HG03469 (cell line): Measurements from ENCODE around the gene MAVS.
"Not testable (repeated sequence)": the region's sequence is repeated elsewhere in the genome, so short reads cannot be mapped to it uniquely, and the experiment has no call there.

Experiments
- ATAC-seq: cut with Tn5 transposase; IDR thresholded peaks from one replicate; pipeline ENCODE4 v1.9.1; 2021; ENCODE audit warnings: mild to moderate bottlenecking, moderate library complexity, moderate number of reproducible peaks; ENCODE audit not compliant: unreplicated experiment

The MAVS gene

GRCh38 chr20:3885715-3886114 lies 39.1 kb downstream of the MAVS start:
- no peak for ATAC-seq

GRCh38 chr20:3887876-3888620 lies 41.4 kb downstream of the MAVS start:
- no peak for ATAC-seq

GRCh38 chr20:3888622-3889488 lies 42.2 kb downstream of the MAVS start, which contains the start of gene PANK2:
Gene PANK2 (plus strand): TSS chr20:3889387.
- peak; percentile 82 for ATAC-seq

DNA sequence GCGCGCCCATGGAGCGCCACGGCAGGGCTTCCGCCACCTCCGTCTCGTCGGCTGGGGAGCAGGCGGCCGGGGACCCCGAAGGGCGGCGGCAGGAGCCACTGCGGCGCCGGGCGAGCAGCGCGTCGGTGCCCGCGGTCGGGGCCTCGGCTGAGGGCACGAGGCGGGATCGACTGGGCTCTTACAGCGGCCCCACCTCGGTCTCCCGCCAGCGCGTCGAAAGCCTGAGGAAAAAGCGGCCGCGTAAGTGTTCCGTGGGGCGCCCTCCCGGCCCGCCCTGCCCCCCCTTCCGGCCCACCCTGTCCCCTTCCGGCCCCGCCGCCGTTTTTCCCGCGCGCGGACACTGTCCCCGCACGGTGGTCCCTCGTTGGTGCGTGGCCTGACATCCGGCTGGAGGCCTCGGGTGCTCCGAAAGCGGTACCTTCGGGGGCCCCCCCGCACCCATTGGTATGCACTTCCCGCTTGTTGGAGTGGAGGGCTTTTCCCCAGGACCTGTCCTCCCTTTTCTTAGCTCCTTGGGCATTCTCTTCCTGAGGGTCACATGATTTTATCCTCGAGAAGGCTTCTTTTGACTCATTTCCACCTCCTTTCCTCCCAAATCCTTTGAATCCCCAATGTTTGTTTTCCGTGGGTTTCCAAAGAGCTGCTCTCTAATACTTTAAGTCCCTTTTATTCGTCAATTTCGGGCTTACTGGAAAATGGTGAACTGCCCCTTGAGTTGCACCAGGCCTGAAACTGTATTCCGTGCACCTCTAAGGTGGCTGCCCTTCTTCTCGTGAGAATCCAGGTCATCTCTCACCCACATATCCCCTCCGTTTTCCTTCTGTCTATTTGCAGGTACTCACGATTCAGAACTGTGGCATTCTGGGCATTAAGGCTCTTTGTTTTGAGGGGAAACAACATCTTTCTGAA lies 43.1 kb downstream of the MAVS start:
- ATAC-seq = no peak

DNA sequence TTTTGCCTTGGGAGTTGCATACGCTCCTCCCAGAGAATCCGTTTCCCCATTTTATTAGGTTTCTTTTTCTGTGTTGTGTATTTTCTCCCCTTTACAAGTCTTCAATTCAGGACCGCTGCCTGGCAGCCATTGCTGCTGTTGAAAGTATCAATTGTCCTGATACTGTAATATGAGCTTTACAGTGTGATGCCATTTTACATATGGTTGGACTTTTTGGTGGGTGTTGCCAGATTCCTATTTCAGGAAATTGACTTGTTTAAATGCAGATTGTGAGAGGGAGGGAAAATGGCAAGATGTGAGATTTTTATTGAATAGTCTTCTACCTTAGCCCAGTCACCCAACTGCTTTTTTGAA lies 43.7 kb downstream of the MAVS start:
- no peak for ATAC-seq

DNA sequence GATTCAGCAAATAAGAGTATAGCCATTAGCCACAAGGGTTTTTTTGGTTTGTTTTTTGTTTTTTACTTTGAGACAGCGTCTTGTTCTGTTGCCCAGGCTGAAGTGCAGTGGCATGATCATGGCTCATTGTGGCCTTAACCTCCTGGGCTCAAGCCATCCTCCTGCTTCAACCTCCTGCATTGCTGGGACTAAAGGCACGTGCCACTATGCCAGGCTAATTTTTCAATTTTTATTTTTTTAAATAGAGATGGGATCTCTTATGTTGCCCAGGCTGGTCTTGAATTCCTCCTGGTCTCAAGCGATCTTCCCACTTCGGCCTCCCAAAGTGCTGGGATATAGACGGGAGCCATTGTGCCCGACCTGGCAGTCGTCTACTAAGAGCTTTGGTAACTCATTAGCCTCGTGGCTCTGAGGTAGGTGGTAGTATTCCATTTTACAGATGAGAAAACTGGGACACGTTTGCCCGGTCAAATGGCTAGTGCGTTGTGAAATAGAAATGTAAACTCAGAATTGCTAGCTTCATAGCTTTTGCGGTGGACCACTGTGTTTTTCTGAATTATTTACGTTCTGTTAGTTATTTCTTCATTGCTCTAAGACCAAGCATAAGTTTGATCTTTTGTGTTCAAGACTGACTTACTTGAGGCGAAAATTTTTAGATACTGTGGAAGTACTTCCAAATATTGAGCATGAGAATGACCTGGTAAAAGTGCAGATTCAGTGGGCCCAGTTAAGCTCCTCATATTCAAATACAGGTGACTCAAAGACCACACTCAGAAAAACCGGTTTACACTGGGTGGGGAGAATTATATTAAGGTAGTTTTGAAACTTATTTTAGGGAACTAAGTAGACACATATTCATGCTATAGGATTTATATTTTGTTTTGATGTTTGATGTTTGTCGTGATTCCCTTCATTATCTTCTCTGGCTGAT lies 44.6 kb downstream of the MAVS start:
- no peak for ATAC-seq

DNA sequence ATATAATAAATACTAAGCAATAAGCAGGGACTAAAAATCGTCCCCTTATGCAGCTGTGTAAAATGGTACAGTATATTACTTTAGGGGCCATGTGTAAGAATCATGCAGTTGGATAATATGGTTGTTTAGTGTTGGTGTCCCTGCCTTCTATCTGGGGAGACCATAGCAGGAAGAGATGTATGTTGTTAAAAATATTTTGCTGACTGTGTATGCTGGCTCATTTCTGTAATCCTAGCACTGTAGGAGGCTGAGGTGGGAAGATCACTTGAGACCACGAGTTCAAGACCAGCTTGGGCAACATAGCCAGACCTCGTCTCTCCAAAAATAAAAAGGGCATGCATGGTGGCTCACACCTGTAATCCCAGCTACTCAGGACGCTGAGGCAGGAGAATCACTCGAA lies 48.2 kb downstream of the MAVS start:
- ATAC-seq = no peak

DNA sequence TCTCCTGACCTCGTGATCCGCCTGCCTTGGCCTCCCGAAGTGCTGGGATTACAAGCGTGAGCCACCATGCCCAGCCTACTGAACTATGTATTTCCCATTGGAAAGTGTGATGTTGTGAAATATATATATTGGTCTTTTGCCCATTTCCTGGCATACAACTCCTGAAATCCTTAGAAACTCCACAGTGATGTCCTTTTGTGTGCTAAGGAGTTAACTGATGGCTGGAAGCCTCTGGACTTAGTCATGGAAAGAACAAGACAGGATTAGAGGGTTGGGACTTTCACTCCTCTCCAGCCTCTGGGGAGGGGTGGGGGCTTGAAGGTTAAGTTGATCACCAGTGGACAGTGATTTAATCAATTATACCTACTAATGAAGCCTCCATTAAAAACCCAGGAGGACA lies 49.7 kb downstream of the MAVS start:
- no peak for ATAC-seq

DNA sequence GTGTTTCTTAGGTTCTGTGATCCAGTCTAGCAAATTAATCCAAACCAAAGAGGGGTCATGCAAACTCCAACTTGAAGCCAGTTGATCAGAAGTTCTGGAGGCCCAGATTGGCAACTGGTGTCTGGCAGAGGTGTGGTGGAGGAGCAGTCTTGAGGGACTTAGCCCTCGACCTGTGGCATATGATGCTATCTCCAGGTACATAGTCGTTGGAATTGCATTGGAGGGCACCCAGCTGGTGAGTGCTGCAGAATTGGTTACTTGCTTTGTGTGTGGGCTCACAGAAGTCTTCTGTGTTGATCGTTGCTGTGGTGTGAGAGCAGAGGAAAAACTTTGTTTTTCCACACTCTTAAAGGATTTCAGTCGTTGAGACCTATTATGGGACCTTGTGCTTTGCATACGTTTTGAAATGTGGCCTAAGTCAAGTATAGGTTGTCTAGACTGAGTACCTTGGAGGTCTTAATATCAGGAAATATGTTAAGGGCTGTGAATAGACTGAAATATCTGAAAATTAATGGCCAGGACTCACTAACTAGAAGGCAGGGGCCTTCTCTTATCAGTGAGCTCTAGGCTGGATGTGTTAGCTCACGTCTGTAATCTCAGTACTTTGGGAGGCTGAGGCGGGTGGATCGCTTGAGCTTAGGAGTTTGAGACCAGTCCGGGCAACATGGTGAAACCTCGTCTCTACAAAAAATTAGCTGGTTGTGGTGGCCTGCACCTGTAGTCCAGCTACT lies 50.4 kb downstream of the MAVS start:
- no peak for ATAC-seq

GRCh38 chr20:3898181-3898580 lies 51.5 kb downstream of the MAVS start:
- not testable (repeated sequence) for ATAC-seq

DNA sequence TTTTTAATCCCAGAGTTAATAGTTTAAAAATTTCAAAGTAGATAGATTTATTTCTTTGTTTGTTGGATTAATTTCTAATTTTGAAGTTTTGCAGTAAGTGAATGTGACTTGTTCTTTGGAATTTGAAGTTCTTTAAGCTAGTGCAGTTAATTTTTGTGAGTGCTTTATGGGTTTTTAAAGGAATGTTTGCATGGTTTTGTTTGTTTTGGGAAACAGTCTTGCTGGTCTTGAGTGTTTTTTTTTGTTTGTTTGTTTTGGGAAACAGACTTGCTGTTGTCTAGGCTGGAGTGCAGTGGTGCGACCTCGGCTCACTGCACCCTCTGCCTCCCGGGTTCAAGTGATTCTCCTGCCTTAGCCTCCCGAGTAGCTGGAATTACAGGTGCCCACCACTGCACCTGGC lies 52.0 kb downstream of the MAVS start:
- no peak for ATAC-seq

- no peak for ATAC-seq
Measured at GRCh38 chr20:3900187-3900604, 53.6 kb downstream of the MAVS start.

GRCh38 chr20:3901028-3901705 lies 54.5 kb downstream of the MAVS start:
- no peak for ATAC-seq

- ATAC-seq = no peak
Measured at GRCh38 chr20:3901706-3902440, 55.2 kb downstream of the MAVS start.

- ATAC-seq = no peak
Measured at GRCh38 chr20:3902446-3902845, 55.8 kb downstream of the MAVS start.

DNA sequence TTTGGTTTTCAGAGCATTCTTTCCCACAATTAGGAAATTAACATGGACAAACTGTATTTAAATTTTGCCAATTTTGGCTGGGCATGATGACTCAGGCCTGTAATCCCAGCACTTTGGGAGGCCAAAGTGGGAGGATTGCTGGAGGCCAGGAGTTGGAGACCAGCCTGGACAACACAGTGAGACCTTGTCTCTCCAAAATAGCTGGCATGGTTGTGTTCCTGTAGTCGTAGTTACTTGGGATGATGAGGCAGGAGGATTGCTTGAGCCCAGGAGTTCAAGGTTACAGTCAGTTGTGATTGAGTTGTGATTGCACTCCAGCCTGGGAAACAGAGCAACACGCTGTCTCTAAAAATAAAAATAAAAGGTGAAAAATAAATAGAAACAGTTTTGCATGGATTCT lies 57.6 kb downstream of the MAVS start:
- ATAC-seq = no peak

- no peak for ATAC-seq
Measured at GRCh38 chr20:3904857-3905256, 58.2 kb downstream of the MAVS start.
